Trophoblast cell (in vitro differentiated cells and primary cell): ENCODE data around the gene ALG10.
"Not testable (repeated sequence)": the region's sequence is repeated elsewhere in the genome, so short reads cannot be mapped to it uniquely, and the experiment has no call there.

Source experiments
- DNase-seq, 2 donors: peaks; one replicate each; pipeline ENCODE4 v3.0.0-alpha.2; 2016
- H2AFZ ChIP-seq: 2 replicates; pipeline ENCODE4 v1.6.1; 2013; ENCODE audit warnings: low read length, moderate library complexity, mild to moderate bottlenecking; ENCODE audit not compliant: insufficient read depth, poor library complexity
- H2AK5ac ChIP-seq: 2 replicates; pipeline ENCODE4 v1.6.1; 2013; ENCODE audit warnings: mild to moderate bottlenecking, low read length
- H2BK120ac ChIP-seq: 2 replicates; pipeline ENCODE4 v1.6.1; 2013; ENCODE audit warnings: low read length, mild to moderate bottlenecking, moderate library complexity; ENCODE audit not compliant: insufficient read depth, poor library complexity
- H2BK12ac ChIP-seq: 2 replicates; pipeline ENCODE4 v1.6.1; 2013; ENCODE audit warnings: mild to moderate bottlenecking, low read length, moderate library complexity
- H2BK5ac ChIP-seq: 2 replicates; pipeline ENCODE4 v1.6.1; 2013; ENCODE audit warnings: low read length, low read depth, moderate library complexity, mild to moderate bottlenecking; ENCODE audit not compliant: poor library complexity
- H3K14ac ChIP-seq: 2 replicates; pipeline ENCODE4 v1.6.1; 2013; ENCODE audit warnings: mild to moderate bottlenecking, low read length
- H3K18ac ChIP-seq: 2 replicates; pipeline ENCODE4 v1.6.1; 2013; ENCODE audit warnings: mild to moderate bottlenecking, low read length
- H3K23ac ChIP-seq: 2 replicates; pipeline ENCODE4 v1.6.1; 2013; ENCODE audit warnings: low read length
- H3K27ac ChIP-seq: 2 replicates; pipeline ENCODE4 v1.5.1; 2013; ENCODE audit warnings: low read depth, mild to moderate bottlenecking, inconsistent platforms, low read length, moderate library complexity
- H3K27me3 ChIP-seq: 2 replicates; pipeline ENCODE4 v1.6.1; 2013; ENCODE audit warnings: inconsistent platforms, mild to moderate bottlenecking, low read length, moderate library complexity; ENCODE audit not compliant: insufficient read depth
- H3K36me3 ChIP-seq, 2 experiments: 1 replicate in 1 of 2; 2 replicates in 1 of 2; pipeline ENCODE4 v1.6.1; 2013; ENCODE audit warnings: low read length in 2 of 2, mild to moderate bottlenecking in 2 of 2, moderate library complexity in 1 of 2; ENCODE audit not compliant: insufficient read depth in 2 of 2, control insufficient read depth in 1 of 2
- H3K4ac ChIP-seq: 2 replicates; pipeline ENCODE4 v1.6.1; 2013; ENCODE audit warnings: low read depth, mild to moderate bottlenecking, low read length, moderate library complexity
- H3K4me1 ChIP-seq, 2 experiments: 1 replicate in 1 of 2; 2 replicates in 1 of 2; pipeline ENCODE4 v1.6.1; 2013; ENCODE audit warnings: low read length in 2 of 2, mild to moderate bottlenecking in 2 of 2, moderate library complexity in 1 of 2; ENCODE audit not compliant: insufficient read depth in 2 of 2, control insufficient read depth in 1 of 2
- H3K4me2 ChIP-seq: 2 replicates; pipeline ENCODE4 v1.6.1; 2013; ENCODE audit warnings: inconsistent platforms, mild to moderate bottlenecking, low read length, moderate library complexity
- H3K4me3 ChIP-seq: 2 replicates; pipeline ENCODE4 v1.5.1; 2013; ENCODE audit warnings: mild to moderate bottlenecking, low read depth, low read length, inconsistent platforms
- H3K79me1 ChIP-seq: one replicate; pipeline ENCODE4 v1.6.1; 2013; ENCODE audit warnings: low read length
- H3K79me2 ChIP-seq: 2 replicates; pipeline ENCODE4 v1.6.1; 2013; ENCODE audit warnings: low read length, mild to moderate bottlenecking; ENCODE audit not compliant: control insufficient read depth, insufficient read depth, poor library complexity
- H3K9ac ChIP-seq: 2 replicates; pipeline ENCODE4 v1.6.1; 2013; ENCODE audit warnings: mild to moderate bottlenecking, low read length
- H3K9me3 ChIP-seq: 2 replicates; pipeline ENCODE4 v1.6.1; 2013; ENCODE audit warnings: low read depth, mild to moderate bottlenecking, control low read depth, inconsistent platforms, low read length; ENCODE audit not compliant: insufficient read depth
- H4K12ac ChIP-seq: 2 replicates; pipeline ENCODE4 v1.6.1; 2013; ENCODE audit warnings: low read depth, mild to moderate bottlenecking, low read length, moderate library complexity
- H4K8ac ChIP-seq: 2 replicates; pipeline ENCODE4 v1.6.1; 2013; ENCODE audit warnings: low read depth, mild to moderate bottlenecking, low read length, moderate library complexity
- H4K91ac ChIP-seq: one replicate; pipeline ENCODE4 v1.6.1; 2013; ENCODE audit warnings: low read depth, mild to moderate bottlenecking, low read length, moderate library complexity
- WGBS: extraction: QIAGEN DNeasy Blood & Tissue Kit; methylation state at CpG from one replicate; pipeline ENCODE4 v1.1.7; 2013; ENCODE audit warnings: missing lambda C conversion rate; ENCODE audit not compliant: insufficient read length, insufficient coverage; ENCODE audit errors: extremely low coverage; 5-methylcytosine and 5-hydroxymethylcytosine counted together

ALG10 gene

GRCh38 chr12:34021071-34021470 is 1.2 kb upstream of the ALG10 start:
- Histone ChIP-seq H3K9me3 (no peaks in the 10 kb centered on the region), H4K12ac (no peak overlapping the region), H3K79me2 (peaks cover 3% of the 10 kb centered on the region), H3K27me3 (no peaks in the 10 kb centered on the region), H3K36me3 (no peaks in the 10 kb centered on the region), H3K27ac (no peak overlapping the region), H3K23ac (no peak overlapping the region), H4K8ac (no peak overlapping the region), H3K14ac (no peak overlapping the region), H2BK12ac (no peak overlapping the region), H4K91ac (no peak overlapping the region), H3K4ac (no peak overlapping the region), H2BK5ac (no peak overlapping the region), H3K4me2 (no peak overlapping the region), H2AFZ (no peak overlapping the region), H3K79me1 (peaks cover 4% of the 10 kb centered on the region), H3K4me3 (no peak overlapping the region), H3K9ac (no peak overlapping the region), H3K4me1 (no peaks in the 10 kb centered on the region), H3K18ac (no peak overlapping the region), H2AK5ac (no peak overlapping the region), H2BK120ac (no peak overlapping the region)
- no peak for DNase-seq
- no CpG with 5 or more reads among the region's 1 CpG for WGBS

GRCh38 chr12:34027661-34028060 is 5.4 kb downstream of the ALG10 start:
- H3K79me1 ChIP-seq, H3K18ac ChIP-seq, H2BK5ac ChIP-seq, H3K27ac ChIP-seq, H3K36me3 ChIP-seq, H4K8ac ChIP-seq, H3K79me2 ChIP-seq, H3K9ac ChIP-seq, H2AK5ac ChIP-seq, H2AFZ ChIP-seq, H2BK12ac ChIP-seq, H3K4me1 ChIP-seq, H4K12ac ChIP-seq, H3K14ac ChIP-seq, H4K91ac ChIP-seq, H3K4me3 ChIP-seq, H3K4ac ChIP-seq, H2BK120ac ChIP-seq, H3K4me2 ChIP-seq, H3K9me3 ChIP-seq, H3K27me3 ChIP-seq, H3K23ac ChIP-seq: not testable (repeated sequence)
- no CpG with 5 or more reads among the region's 2 CpGs for WGBS
- DNase-seq: peak in 1 of 2 donors; percentile 36

- H3K36me3 ChIP-seq: no peaks in the 10 kb centered on the region
- no peak overlapping the region for H3K23ac ChIP-seq
- H3K79me2 ChIP-seq: no peaks in the 10 kb centered on the region
- no peaks in the 10 kb centered on the region for H3K27me3 ChIP-seq
- no peak overlapping the region for H3K4me2 ChIP-seq
- DNase-seq: peak in 1 of 2 donors; percentile 74
- H2BK5ac ChIP-seq: no peak overlapping the region
- H4K91ac ChIP-seq: no peak overlapping the region
- H3K79me1 ChIP-seq: no peaks in the 10 kb centered on the region
- no peak overlapping the region for H2AFZ ChIP-seq
- no peak overlapping the region for H3K18ac ChIP-seq
- no peak overlapping the region for H3K4me3 ChIP-seq
- no peak overlapping the region for H3K9ac ChIP-seq
- no peaks in the 10 kb centered on the region for H3K9me3 ChIP-seq
- no peak overlapping the region for H3K4ac ChIP-seq
- no peak overlapping the region for H3K27ac ChIP-seq
- no peaks in the 10 kb centered on the region for H3K4me1 ChIP-seq
- WGBS: no CpG with 5 or more reads among the region's 4 CpGs
- no peak overlapping the region for H2BK12ac ChIP-seq
- H3K14ac ChIP-seq: no peak overlapping the region
- no peak overlapping the region for H2AK5ac ChIP-seq
- H2BK120ac ChIP-seq: no peak overlapping the region
- no peak overlapping the region for H4K12ac ChIP-seq
- H4K8ac ChIP-seq: no peak overlapping the region
Measured at GRCh38 chr12:34030591-34030990, 8.3 kb downstream of the ALG10 start.

GRCh38 chr12:34033628-34034296 is 11.5 kb downstream of the ALG10 start:
- Histone ChIP-seq H2BK5ac (no peak overlapping the region), H3K18ac (no peak overlapping the region), H2BK12ac (no peak overlapping the region), H4K12ac (no peak overlapping the region), H4K91ac (no peak overlapping the region), H3K36me3 (no peaks in the 10 kb centered on the region), H3K4ac (no peak overlapping the region), H3K14ac (no peak overlapping the region), H2AFZ (no peak overlapping the region), H3K4me3 (no peak overlapping the region), H2AK5ac (no peak overlapping the region), H4K8ac (no peak overlapping the region), H3K4me1 (no peaks in the 10 kb centered on the region), H3K27ac (no peak overlapping the region), H3K9me3 (no peaks in the 10 kb centered on the region), H3K79me2 (no peaks in the 10 kb centered on the region), H3K79me1 (no peaks in the 10 kb centered on the region), H3K9ac (no peak overlapping the region), H2BK120ac (no peak overlapping the region), H3K4me2 (no peak overlapping the region), H3K27me3 (no peaks in the 10 kb centered on the region), H3K23ac (no peak overlapping the region)
- WGBS: no CpG with 5 or more reads among the region's 1 CpG
- DNase-seq: peak in 1 of 2 donors; percentile 50
